HEK293 (cell line): Measurements from ENCODE around the gene PRC1.

ENCODE experiments used
- CTCF ChIP-seq: fragments of 450-650 bp; formaldehyde crosslinking; IDR thresholded peaks from 2 replicates; pipeline ENCODE4 v1.5.1; 2016; ENCODE audit warnings: missing biosample characterization, missing genetic modification characterization
- EGR2 ChIP-seq: fragments of 450-650 bp; formaldehyde crosslinking; IDR thresholded peaks from 2 replicates; pipeline ENCODE4 v1.5.1; 2016; ENCODE audit warnings: low read depth, missing biosample characterization, missing genetic modification characterization
- GLI4 ChIP-seq: fragments of 450-650 bp; formaldehyde crosslinking; IDR thresholded peaks from 2 replicates; pipeline ENCODE4 v1.5.1; 2016; ENCODE audit warnings: missing biosample characterization, missing genetic modification characterization
- GLIS2 ChIP-seq: fragments of 450-650 bp; formaldehyde crosslinking; IDR thresholded peaks from 2 replicates; pipeline ENCODE4 v1.5.1; 2016; ENCODE audit warnings: missing biosample characterization, missing genetic modification characterization
- KLF16 ChIP-seq: fragments of 450-650 bp; formaldehyde crosslinking; IDR thresholded peaks from 2 replicates; pipeline ENCODE4 v1.5.1; 2017; ENCODE audit warnings: missing biosample characterization, missing genetic modification characterization
- REPIN1 ChIP-seq: fragments of 450-650 bp; formaldehyde crosslinking; IDR thresholded peaks from 2 replicates; pipeline ENCODE4 v1.5.1; 2017; ENCODE audit warnings: missing biosample characterization, missing genetic modification characterization, low read depth
- TSHZ1 ChIP-seq: fragments of 450-650 bp; formaldehyde crosslinking; IDR thresholded peaks from 2 replicates; pipeline ENCODE4 v1.5.1; 2016; ENCODE audit warnings: missing biosample characterization, missing genetic modification characterization, borderline replicate concordance
- ZBTB20 ChIP-seq: fragments of 450-650 bp; formaldehyde crosslinking; IDR thresholded peaks from 2 replicates; pipeline ENCODE4 v1.5.1; 2016; ENCODE audit warnings: missing biosample characterization, missing genetic modification characterization
- ZBTB8A ChIP-seq: fragments of 450-650 bp; formaldehyde crosslinking; IDR thresholded peaks from 2 replicates; pipeline ENCODE4 v1.5.1; 2016; ENCODE audit warnings: missing biosample characterization, missing genetic modification characterization
- ZFP3 ChIP-seq: fragments of 450-650 bp; formaldehyde crosslinking; IDR thresholded peaks from 2 replicates; pipeline ENCODE4 v1.5.1; 2016; ENCODE audit warnings: low read depth, missing biosample characterization, missing genetic modification characterization
- ZFP37 ChIP-seq: fragments of 450-650 bp; formaldehyde crosslinking; IDR thresholded peaks from 2 replicates; pipeline ENCODE4 v1.5.1; 2016; ENCODE audit warnings: missing biosample characterization, missing genetic modification characterization
- ZNF112 ChIP-seq: fragments of 450-650 bp; formaldehyde crosslinking; IDR thresholded peaks from 2 replicates; pipeline ENCODE4 v1.5.0; 2017; ENCODE audit warnings: missing biosample characterization, missing genetic modification characterization
- ZNF140 ChIP-seq: fragments of 450-650 bp; formaldehyde crosslinking; IDR thresholded peaks from 2 replicates; pipeline ENCODE4 v1.5.1; 2016; ENCODE audit warnings: missing biosample characterization, missing genetic modification characterization
- ZNF157 ChIP-seq: fragments of 450-650 bp; formaldehyde crosslinking; IDR thresholded peaks from 2 replicates; pipeline ENCODE4 v1.5.1; 2016; ENCODE audit warnings: missing biosample characterization, missing genetic modification characterization
- ZNF184 ChIP-seq: fragments of 450-650 bp; IDR thresholded peaks from 2 replicates; pipeline ENCODE4 v1.5.1; 2018; ENCODE audit warnings: missing biosample characterization, mild to moderate bottlenecking, missing genetic modification characterization
- ZNF211 ChIP-seq: fragments of 450-650 bp; formaldehyde crosslinking; IDR thresholded peaks from 2 replicates; pipeline ENCODE4 v1.5.1; 2016; ENCODE audit warnings: low read depth, missing biosample characterization, missing genetic modification characterization
- ZNF223 ChIP-seq: fragments of 450-650 bp; formaldehyde crosslinking; IDR thresholded peaks from 2 replicates; pipeline ENCODE4 v1.5.1; 2016; ENCODE audit warnings: missing biosample characterization, missing genetic modification characterization
- ZNF341 ChIP-seq: fragments of 450-650 bp; formaldehyde crosslinking; IDR thresholded peaks from 2 replicates; pipeline ENCODE4; 2016; ENCODE audit warnings: low read depth, missing biosample characterization, missing genetic modification characterization
- ZNF433 ChIP-seq: fragments of 450-650 bp; formaldehyde crosslinking; IDR thresholded peaks from 2 replicates; pipeline ENCODE4 v1.5.1; 2016; ENCODE audit warnings: missing biosample characterization, missing genetic modification characterization, low read depth
- ZNF529 ChIP-seq: fragments of 450-650 bp; formaldehyde crosslinking; IDR thresholded peaks from 2 replicates; pipeline ENCODE4 v1.5.1; 2017; ENCODE audit warnings: missing genetic modification characterization, missing biosample characterization; ENCODE audit not compliant: insufficient replicate concordance
- ZNF558 ChIP-seq: fragments of 450-650 bp; formaldehyde crosslinking; IDR thresholded peaks from 2 replicates; pipeline ENCODE4 v1.5.1; 2016; ENCODE audit warnings: missing biosample characterization, missing genetic modification characterization
- ZNF585B ChIP-seq: fragments of 450-650 bp; formaldehyde crosslinking; IDR thresholded peaks from 2 replicates; pipeline ENCODE4 v1.5.1; 2016; ENCODE audit warnings: missing biosample characterization, missing genetic modification characterization
- ZNF658 ChIP-seq: fragments of 450-650 bp; formaldehyde crosslinking; IDR thresholded peaks from 2 replicates; pipeline ENCODE4; 2016; ENCODE audit warnings: missing biosample characterization, missing genetic modification characterization
- ZNF704 ChIP-seq: fragments of 450-650 bp; formaldehyde crosslinking; IDR thresholded peaks from 2 replicates; pipeline ENCODE4 v1.5.1; 2016; ENCODE audit warnings: missing biosample characterization, missing genetic modification characterization
- ZNF76 ChIP-seq: fragments of 450-650 bp; formaldehyde crosslinking; IDR thresholded peaks from 2 replicates; pipeline ENCODE4; 2016; ENCODE audit warnings: low read depth, missing biosample characterization, missing genetic modification characterization, borderline replicate concordance
- ZNF785 ChIP-seq: fragments of 450-650 bp; formaldehyde crosslinking; IDR thresholded peaks from 2 replicates; pipeline ENCODE4 v1.5.1; 2016; ENCODE audit warnings: missing biosample characterization, missing genetic modification characterization
- ZSCAN23 ChIP-seq: fragments of 450-650 bp; formaldehyde crosslinking; IDR thresholded peaks from 2 replicates; pipeline ENCODE4 v1.5.1; 2016; ENCODE audit warnings: missing biosample characterization, missing genetic modification characterization
- TF ChIP-seq, protein P1 (sequence below): fragments of 450-650 bp; formaldehyde crosslinking; conservative IDR thresholded peaks from 2 replicates; pipeline ENCODE4 v1.5.1; 2016; ENCODE audit warnings: low read depth, missing biosample characterization, missing genetic modification characterization
- TF ChIP-seq, protein P2 (sequence below): fragments of 450-650 bp; formaldehyde crosslinking; IDR thresholded peaks from 2 replicates; pipeline ENCODE4 v1.5.1; 2017; ENCODE audit warnings: missing biosample characterization, missing genetic modification characterization

Gene PRC1

GRCh38 chr15:90934256-90934948 lies 59.9 kb downstream of the PRC1 start (continued):
- no peak for TF ChIP-seq EGR2
- no peak for TF ChIP-seq ZNF433
- no peak for TF ChIP-seq ZNF658 (tag by site-specific recombination)
- TF ChIP-seq ZBTB20 (tag by site-specific recombination) = no peak
- TF ChIP-seq ZBTB8A (tag by site-specific recombination) = no peak
- TF ChIP-seq ZNF704 = no peak
- TF ChIP-seq CTCF (tag by site-specific recombination) = peak; percentile 95
- no peak for TF ChIP-seq ZSCAN23
- TF ChIP-seq, protein P1, sequence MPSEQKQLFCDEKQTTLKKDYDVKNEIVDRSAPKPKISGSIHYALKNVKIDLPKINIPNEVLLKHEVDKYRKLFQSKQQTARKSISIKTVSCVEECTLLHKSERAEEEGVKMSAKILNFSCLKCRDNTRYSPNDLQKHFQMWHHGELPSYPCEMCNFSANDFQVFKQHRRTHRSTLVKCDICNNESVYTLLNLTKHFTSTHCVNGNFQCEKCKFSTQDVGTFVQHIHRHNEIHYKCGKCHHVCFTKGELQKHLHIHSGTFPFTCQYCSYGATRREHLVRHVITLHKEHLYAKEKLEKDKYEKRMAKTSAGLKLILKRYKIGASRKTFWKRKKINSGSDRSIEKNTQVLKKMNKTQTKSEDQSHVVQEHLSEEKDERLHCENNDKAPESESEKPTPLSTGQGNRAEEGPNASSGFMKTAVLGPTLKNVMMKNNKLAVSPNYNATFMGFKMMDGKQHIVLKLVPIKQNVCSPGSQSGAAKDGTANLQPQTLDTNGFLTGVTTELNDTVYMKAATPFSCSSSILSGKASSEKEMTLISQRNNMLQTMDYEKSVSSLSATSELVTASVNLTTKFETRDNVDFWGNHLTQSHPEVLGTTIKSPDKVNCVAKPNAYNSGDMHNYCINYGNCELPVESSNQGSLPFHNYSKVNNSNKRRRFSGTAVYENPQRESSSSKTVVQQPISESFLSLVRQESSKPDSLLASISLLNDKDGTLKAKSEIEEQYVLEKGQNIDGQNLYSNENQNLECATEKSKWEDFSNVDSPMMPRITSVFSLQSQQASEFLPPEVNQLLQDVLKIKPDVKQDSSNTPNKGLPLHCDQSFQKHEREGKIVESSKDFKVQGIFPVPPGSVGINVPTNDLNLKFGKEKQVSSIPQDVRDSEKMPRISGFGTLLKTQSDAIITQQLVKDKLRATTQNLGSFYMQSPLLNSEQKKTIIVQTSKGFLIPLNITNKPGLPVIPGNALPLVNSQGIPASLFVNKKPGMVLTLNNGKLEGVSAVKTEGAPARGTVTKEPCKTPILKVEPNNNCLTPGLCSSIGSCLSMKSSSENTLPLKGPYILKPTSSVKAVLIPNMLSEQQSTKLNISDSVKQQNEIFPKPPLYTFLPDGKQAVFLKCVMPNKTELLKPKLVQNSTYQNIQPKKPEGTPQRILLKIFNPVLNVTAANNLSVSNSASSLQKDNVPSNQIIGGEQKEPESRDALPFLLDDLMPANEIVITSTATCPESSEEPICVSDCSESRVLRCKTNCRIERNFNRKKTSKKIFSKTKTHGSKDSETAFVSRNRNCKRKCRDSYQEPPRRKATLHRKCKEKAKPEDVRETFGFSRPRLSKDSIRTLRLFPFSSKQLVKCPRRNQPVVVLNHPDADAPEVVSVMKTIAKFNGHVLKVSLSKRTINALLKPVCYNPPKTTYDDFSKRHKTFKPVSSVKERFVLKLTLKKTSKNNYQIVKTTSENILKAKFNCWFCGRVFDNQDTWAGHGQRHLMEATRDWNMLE = no peak
- no peak for TF ChIP-seq REPIN1 (tag by site-specific recombination)
- no peak for TF ChIP-seq ZNF184
- no peak for TF ChIP-seq ZNF112
- no peak for TF ChIP-seq ZFP37
- TF ChIP-seq ZNF140 (tag by site-specific recombination) = no peak
- TF ChIP-seq ZNF76 (tag by site-specific recombination) = no peak
- no peak for TF ChIP-seq ZNF529
- TF ChIP-seq ZFP3 = no peak
- TF ChIP-seq ZNF211 = no peak
- peak; percentile 80 for TF ChIP-seq ZNF341 (tag by site-specific recombination)
- TF ChIP-seq ZNF585B (tag by site-specific recombination) = no peak
- no peak for TF ChIP-seq ZNF558
- TF ChIP-seq ZNF785 (tag by site-specific recombination) = no peak
- no peak for TF ChIP-seq ZNF223 (tag by site-specific recombination)
- TF ChIP-seq GLI4 (tag by site-specific recombination) = no peak
- TF ChIP-seq TSHZ1 (tag by site-specific recombination) = no peak
- 0 out of 2 replicates have a peak, but pooled peaks have one; percentile 22 for TF ChIP-seq KLF16 (tag by site-specific recombination)
- no peak; the same call in 1 of the 2 replicates for TF ChIP-seq GLIS2 (tag by site-specific recombination)
- no peak for TF ChIP-seq ZNF157 (tag by site-specific recombination)
- TF ChIP-seq, protein P2, sequence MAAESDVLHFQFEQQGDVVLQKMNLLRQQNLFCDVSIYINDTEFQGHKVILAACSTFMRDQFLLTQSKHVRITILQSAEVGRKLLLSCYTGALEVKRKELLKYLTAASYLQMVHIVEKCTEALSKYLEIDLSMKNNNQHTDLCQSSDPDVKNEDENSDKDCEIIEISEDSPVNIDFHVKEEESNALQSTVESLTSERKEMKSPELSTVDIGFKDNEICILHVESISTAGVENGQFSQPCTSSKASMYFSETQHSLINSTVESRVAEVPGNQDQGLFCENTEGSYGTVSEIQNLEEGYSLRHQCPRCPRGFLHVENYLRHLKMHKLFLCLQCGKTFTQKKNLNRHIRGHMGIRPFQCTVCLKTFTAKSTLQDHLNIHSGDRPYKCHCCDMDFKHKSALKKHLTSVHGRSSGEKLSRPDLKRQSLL (tag by site-specific recombination) = no peak; the same call in 1 of the 2 replicates
